Hematopoietic multipotent progenitor cell treated with erythropoietin and hydrocortisone succinate and interleukin-3 and kit ligand, for 17 days (in vitro differentiated cells): ENCODE data around the gene SUPT3H.
"Not testable (repeated sequence)": the region's sequence is repeated elsewhere in the genome, so short reads cannot be mapped to it uniquely, and the experiment has no call there.

Experiments
- DNase-seq: peaks from one replicate; pipeline ENCODE4 v3.0.0-alpha.2; 2015; ENCODE audit warnings: low spot score

The SUPT3H gene

GRCh38 chr6:44897316-44897715 lies 480.4 kb downstream of the SUPT3H start:
- no peak for DNase-seq

- DNase-seq: no peak
These were observed 481.0 kb downstream of the SUPT3H start for GRCh38 chr6:44896701-44897100.

- no peak for DNase-seq
These were observed 485.2 kb downstream of the SUPT3H start for GRCh38 chr6:44892579-44892978.

DNA sequence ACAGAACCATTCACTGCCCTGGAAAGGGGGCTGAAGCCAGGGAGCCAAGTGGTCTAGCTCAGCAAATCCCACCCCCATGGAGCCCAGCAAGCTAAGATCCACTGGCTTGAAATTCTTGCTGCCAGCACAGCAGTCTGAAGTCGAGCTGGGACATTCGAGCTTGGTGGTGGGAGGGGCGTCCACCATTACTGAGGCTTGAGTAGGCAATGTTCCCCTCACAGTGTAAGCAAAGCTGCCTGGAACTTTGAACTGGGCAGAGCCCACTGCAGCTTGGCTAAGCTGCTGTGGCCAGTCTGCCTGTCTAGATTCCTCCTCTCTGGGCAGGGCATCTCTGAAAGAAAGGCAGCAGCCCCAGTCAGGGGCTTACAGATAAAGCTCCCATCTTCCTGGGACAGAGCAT lies 498.7 kb downstream of the SUPT3H start:
- DNase-seq: not testable (repeated sequence)

- not testable (repeated sequence) for DNase-seq
These were observed 501.1 kb downstream of the SUPT3H start for GRCh38 chr6:44876638-44877037.

DNA sequence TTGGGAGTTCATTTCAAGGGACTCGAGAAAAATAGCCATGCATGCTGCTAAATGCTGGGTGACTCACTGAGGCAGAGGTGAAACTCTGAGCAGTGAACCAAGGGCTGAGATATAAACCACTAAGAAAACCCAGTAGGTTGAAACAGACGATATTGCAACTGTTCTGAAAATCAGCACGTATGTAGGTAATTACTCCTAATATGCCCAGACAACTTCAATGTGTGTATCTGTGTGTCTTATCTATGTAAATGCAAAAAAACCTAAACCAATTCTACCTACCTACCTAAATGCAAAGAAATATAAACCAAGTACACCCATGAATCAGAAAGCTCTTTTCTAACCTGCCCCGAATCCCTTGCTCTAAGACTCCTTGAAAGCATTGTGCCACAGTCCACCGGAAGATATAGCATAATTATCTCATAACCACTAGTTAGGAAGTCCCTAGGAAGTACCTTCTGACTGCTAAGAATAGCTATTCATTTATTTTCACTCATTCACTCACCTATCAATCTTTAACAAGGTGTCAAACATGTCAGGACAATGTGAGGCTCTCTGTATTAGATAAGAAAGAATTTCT lies 508.3 kb downstream of the SUPT3H start:
- DNase-seq: no peak

DNA sequence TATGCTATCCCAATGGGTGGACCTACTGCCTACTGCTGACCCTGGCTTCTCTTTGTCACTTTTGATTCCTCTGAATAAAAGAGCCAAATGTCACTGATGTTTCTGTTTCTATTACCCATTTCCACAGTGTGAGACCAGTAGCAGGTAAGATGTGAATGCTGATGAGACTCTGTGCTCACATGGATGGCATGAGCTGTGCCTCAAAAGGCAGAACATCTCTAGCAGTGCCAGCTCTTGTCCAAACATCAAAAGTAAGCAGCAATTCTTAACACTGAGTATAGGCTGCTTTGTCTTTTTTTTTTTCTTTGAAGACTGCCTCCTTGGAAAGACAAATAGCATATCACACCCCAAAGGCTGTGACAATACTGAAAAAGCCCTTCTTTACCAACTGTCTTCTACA lies 508.8 kb downstream of the SUPT3H start:
- DNase-seq: no peak

GRCh38 chr6:44868335-44868668 lies 509.4 kb downstream of the SUPT3H start:
- no peak for DNase-seq

DNA sequence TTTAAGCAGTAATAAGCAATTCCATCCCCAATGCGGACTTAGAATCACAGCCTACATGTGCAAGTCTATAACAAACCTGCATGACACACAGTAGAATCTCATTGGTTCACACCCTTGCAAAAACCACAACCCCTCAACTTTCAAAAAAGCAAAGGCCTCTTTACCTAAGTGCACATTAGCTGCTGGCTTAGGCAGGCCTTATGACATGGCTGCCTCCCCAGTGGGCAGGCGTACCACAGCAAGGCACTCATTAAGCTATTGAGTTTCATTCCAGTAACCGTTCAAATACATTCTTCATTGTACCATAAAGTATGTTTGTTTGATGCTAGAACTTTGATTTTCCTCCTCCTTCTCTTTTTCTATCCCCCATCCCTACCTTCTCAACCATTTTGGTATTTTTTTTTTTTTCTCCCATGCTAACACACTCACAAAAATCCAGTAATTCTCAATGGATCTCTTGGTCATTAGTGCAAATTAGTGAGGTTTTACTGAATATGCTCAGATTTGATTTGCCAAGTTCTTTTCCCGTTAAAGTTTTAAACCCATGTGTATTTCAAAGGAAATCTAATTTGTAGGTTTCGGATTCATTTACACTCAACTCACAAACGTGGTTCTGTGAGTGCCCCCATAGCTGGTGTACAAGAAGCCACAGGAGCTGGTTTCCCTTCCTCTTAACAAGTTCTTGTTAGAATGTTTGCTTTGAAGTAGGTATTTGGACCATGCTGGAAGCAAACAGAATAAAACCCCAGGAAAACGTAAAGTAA lies 510.0 kb downstream of the SUPT3H start:
- no peak for DNase-seq

DNA sequence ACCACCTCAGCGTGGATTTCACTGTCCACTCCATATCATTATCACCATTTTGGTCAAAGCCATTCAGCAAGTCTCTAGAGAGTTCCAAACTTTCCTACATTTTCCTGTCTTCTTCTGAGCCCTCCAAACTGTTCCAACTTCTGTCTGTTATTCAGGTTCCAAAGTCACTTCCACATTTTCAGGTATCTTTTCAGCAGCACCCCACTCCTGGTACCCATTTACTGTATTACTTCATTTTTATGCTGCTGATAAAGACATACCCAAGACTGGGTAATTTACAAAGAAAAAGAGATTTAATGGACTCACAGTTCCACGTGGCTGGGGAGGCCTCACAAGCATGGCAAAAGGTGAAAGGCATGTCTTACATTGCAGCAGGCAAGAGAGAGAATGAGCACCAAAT lies 512.5 kb downstream of the SUPT3H start:
- DNase-seq: not testable (repeated sequence)

DNA sequence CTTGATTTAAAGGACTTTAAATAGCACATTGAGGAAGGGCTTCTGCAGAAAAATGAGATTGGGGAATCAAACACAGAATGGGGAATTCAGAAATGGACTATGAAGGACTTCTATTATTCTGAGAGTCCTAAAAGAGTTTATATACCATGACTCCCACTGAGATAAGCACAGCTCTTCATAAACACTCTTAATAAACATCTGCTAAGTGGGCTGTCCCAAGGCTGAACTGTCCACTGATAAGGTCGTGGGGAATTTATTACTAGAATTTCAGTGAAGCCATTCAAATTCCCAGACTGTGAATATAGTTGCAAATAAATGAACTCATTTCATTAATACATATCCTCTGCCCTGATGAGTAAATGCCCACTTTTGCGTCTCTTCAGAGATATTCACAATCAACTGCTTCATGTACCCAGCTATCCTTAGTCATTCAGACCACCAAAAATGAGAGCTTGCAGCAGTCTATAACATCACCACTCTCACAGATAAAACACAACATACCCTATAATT lies 517.8 kb downstream of the SUPT3H start:
- DNase-seq: no peak

DNA sequence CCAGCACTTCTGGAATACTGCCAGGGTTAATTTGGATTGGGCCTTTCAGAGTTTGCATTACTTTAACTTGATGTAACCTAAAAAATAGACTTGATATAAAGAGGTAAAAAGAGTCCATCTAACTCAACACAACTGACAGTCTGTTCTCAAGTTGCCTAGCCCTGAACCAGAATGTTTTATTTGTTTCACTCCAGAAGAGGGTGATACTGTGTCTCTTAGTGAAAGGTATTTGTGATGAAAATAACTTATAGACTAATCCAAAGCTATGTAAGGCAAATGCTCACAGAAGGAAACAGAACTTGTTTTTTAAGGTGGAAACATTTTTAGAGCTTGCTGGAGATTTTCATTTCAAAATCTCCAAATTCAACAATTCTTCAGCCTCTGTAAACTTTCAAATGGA lies 518.7 kb downstream of the SUPT3H start:
- DNase-seq: no peak

DNA sequence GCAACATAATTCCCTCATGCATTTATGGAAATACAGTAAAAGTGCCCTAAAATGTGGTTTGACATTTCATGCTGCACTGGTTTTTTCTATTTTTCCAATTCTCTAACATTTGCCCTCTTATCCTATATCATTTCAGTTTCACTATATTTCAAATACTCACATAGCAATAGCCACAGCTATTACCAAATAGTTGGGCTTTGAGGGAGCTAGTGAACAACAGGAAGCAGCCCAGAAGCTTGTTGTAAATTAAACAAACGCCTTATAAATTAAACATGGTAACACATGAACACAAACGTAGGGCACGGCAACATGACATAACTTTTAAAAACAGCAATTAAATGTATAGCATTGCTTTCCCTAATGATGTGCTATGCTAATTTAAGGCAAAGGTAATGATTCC lies 521.3 kb downstream of the SUPT3H start:
- no peak for DNase-seq

DNA sequence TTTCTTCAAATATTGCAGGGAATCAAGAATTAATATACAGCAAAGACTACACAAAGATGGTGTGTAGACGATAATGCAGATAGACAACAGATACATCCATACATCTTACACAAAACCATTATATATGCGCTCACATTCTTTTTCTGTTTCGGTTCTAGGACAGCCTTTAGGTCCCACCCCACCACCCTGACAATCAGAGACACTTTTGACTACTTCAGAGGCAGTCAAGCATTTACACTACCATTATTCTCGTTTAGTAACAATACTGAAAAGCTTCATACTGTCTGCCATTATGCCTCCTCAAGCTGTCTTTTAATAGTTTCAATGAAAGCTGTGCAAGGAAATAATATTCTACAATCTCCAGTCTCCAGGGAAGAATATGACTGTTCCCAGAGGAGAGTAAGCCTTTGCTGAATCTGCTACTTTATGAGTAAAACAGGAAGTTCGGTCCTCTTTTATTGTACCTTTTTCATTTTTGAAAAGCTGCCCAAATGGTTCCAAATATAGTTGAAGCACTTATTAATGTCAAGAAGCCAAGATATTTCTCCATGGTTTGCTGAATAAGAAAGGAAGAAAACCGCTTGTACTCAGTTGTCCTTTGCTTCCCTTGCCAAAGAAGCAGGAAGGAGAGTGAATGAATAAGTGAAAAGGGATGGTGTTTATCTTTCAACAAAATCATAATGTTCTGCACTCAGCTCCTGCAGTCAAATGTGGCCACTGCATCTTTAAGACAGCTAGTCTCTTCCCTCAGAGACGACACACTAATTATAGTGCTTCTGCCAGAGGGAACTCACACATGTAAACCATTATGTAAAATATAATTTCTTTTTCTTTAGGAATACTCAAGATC lies 521.9 kb downstream of the SUPT3H start:
- no peak for DNase-seq

DNA sequence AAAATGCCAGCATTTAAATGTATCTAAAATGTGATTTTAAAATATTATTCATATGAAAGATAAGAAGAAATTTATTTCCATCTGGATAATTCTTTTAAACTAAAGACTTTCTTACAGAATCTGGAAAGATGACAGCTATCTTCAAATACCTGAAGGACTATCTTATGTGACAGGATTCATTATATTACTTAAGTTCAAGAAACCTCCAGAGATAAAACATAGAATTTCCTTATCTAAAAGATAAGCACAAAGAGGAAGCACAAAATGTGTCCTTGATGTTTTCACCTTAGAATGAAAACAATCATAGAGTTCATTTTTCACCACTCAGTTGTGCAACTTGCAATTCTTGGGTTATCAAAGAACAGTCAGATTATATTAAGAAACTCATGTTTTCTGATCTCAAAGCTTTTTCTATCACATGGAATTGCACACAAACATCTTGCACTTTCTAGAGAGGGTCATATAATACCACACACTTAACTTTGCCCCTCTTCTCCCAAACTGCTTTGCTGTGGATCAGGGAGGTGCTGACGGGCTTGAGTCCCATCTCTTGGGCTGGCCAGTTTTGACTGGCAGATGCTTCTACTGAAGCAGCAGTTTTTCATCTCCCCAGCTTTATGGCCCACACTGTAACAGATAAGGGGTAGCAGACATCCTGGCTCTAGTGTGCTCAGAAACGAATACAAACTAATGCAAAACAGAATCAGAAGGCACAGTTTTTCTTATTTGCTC lies 522.9 kb downstream of the SUPT3H start:
- DNase-seq: no peak

DNA sequence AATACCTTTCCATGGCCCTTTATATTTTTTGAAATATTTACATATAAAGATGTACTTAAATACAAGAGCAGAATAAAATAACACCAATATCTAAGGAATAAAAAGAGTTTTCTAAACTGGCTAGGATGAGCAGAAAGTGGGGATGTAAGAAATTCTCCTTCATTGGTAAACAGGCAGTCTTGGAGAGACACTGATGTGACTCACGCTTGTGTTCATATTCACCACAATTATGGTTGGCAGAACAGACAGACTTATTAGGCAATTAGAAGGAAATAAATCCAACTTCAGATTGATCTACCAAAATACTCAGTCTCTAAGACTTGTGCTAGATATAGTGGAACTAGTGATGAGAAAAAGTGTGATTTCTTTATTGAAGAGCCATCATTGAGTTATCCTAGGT lies 526.6 kb downstream of the SUPT3H start:
- DNase-seq: no peak

DNA sequence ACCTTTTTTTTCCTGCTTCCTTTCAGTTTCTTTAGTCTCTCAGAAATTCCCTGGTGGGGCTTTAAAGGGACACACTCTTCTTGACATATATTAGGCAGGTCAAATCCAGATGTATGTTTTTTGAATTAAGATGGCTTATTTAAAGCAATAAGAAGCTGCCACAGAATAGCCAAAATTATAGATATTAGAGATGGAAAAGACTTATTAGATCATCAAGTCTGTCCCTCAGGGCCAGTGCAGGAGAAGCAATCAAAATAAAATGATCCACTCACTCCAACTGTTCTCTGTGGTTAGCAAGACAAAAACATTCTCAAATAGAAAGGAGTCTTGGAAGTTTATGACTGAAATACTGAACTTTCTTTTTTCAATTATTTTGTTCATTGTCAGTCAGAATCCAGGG lies 527.4 kb downstream of the SUPT3H start:
- no peak for DNase-seq

- DNase-seq: no peak
These were observed 527.9 kb downstream of the SUPT3H start for GRCh38 chr6:44849806-44850205.

GRCh38 chr6:44843734-44844133 lies 534.0 kb downstream of the SUPT3H start:
- DNase-seq: no peak

- DNase-seq: no peak
These were observed 535.1 kb downstream of the SUPT3H start for GRCh38 chr6:44842616-44843015.

- no peak for DNase-seq
These were observed 535.9 kb downstream of the SUPT3H start for GRCh38 chr6:44841829-44842228.

DNA sequence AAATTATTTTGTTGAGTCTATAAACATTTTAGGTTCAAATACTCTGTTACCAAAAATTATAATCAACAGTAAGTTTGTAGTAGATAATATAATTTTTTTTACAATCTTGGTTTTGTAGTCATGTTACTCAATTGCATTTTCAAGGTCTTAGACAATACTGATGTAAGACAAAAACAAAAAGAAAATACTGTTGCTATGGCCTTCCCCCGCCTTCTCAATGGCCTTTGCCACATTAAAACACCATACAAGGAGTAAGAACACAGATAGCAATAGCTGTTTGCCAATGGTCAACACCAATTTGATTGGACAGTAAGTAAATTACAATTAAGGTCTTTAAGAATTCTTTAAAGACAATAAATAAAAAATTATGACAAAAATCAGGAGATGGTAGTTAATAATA lies 540.0 kb downstream of the SUPT3H start:
- no peak for DNase-seq
